Lower lobe of right lung (tissue), 2 donors: ENCODE data around the gene AURKA. TPM values are rescaled to one million over a fixed set of nuclear protein-coding genes. Genes with fewer than 3 reads are reported as not detected.

Experiments used
- ATAC-seq, 2 donors: fragments of 200-7000 bp; cut with Tn5 transposase; one replicate each; pipeline ENCODE4 v1.9.1; 2020 to 2022; ENCODE audit warnings: mild to moderate bottlenecking in 2 of 2, moderate library complexity in 2 of 2
- DNase-seq: peaks from one replicate; pipeline ENCODE4 v3.0.0-alpha.2; 2020
- H3K27ac ChIP-seq: fragments of 200-600 bp; one replicate; pipeline ENCODE4 v1.8.0; 2022
- H3K27me3 ChIP-seq: fragments of 200-600 bp; one replicate; pipeline ENCODE4 v1.8.0; 2022; ENCODE audit warnings: low read depth
- H3K36me3 ChIP-seq: fragments of 200-600 bp; one replicate; pipeline ENCODE4 v1.8.0; 2022; ENCODE audit warnings: mild to moderate bottlenecking
- H3K4me1 ChIP-seq: fragments of 200-600 bp; one replicate; pipeline ENCODE4 v1.8.0; 2022
- H3K4me3 ChIP-seq: fragments of 200-600 bp; one replicate; pipeline ENCODE4 v1.8.0; 2022; ENCODE audit warnings: mild to moderate bottlenecking
- H3K9me3 ChIP-seq: fragments of 200-600 bp; one replicate; pipeline ENCODE4 v1.8.0; 2022
- CTCF ChIP-seq: fragments of 200-600 bp; IDR thresholded peaks from one replicate; pipeline ENCODE4 v1.8.0; 2022; ENCODE audit warnings: antibody characterized with exemption, mild to moderate bottlenecking
- intact Hi-C: fragments of 100-400 bp; cut with DNase I; formaldehyde crosslinking; loops from one replicate; pipeline ENCODE4 v1.11.0; 2022
- total RNA-seq: library from RNA; stranded (reverse); fragmentation: NEBNext Ultra II Directional; extraction: Animal tissue kit (Norgen Biotek cat#: 25700); gene quantifications from one replicate; pipeline ENCODE4 v1.2.1, GENCODE V29; 2021
- donor health status: DM: no; HTN: yes; CAD: no; lungs with severe emphysema.

AURKA gene
- total RNA-seq, 1 donor from 2014 or later: 2.5 TPM

DNA sequence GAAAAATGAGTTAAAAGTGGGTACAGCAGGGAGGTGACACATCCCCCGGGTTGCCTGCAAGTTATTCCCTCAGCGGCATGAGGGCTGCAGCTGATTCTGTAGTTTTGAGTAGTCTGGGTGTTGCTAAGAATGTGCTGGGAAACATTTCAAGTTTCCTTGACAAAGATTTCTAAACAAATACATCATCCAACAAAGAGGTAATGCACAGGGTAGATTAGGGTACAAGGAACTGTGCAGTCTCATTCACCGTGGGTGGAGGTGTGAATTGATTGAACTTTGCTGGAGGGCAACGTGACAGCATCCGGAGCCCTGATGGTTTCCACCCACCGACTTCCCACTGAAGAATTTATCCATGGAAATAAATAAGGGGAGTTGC lies 41.9 kb upstream of the AURKA start:
- Histone ChIP-seq H3K9me3 (no peaks in the 10 kb centered on the region), H3K27ac (peak overlapping the region; percentile 50), H3K36me3 (peaks cover 16% of the 10 kb centered on the region), H3K27me3 (no peaks in the 10 kb centered on the region), H3K4me3 (no peak overlapping the region), H3K4me1 (peaks cover 45% of the 10 kb centered on the region)
- peak; percentile 39 to 44 for ATAC-seq
- no peak for TF ChIP-seq CTCF
- no peak for DNase-seq
- intact Hi-C loops: no loop called here

DNA sequence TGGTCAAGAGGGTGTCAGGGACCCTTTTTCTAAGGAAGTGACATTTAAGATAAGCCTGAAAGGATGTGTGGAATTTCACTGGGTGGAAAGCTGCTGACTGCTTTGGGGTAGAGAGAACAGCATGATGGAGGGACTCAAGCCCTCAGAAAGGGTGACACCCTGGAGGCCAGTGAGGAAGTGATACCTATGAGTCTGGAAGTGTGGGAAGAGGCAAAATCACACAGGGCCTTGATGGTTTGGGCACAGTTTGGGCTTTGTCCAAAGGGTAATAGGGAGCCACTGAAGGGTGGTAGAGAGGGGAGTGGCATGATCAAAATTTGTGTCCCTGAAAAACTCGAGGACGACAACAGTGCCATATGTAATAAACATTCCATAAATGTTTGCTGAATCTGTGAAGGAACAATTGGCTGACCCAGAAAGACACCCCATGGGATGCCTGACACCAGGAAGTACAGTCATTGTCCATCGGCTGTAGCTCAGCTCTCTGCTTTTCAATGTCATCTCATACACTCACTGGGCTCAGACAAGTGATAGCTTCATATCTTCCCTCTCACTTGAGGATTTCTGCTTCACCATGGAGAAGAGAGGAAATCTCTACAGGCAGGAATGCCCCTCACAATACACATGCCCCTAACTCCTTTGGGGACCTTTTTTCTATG lies 41.3 kb upstream of the AURKA start:
- peaks cover 50% of the 10 kb centered on the region for H3K4me1 ChIP-seq
- ATAC-seq: no peak
- intact Hi-C loops: no loop called here
- H3K4me3 ChIP-seq: no peak overlapping the region
- peaks cover 16% of the 10 kb centered on the region for H3K36me3 ChIP-seq
- TF ChIP-seq CTCF: no peak
- H3K9me3 ChIP-seq: no peaks in the 10 kb centered on the region
- DNase-seq: no peak
- H3K27me3 ChIP-seq: no peaks in the 10 kb centered on the region
- H3K27ac ChIP-seq: peak overlapping the region; percentile 50

DNA sequence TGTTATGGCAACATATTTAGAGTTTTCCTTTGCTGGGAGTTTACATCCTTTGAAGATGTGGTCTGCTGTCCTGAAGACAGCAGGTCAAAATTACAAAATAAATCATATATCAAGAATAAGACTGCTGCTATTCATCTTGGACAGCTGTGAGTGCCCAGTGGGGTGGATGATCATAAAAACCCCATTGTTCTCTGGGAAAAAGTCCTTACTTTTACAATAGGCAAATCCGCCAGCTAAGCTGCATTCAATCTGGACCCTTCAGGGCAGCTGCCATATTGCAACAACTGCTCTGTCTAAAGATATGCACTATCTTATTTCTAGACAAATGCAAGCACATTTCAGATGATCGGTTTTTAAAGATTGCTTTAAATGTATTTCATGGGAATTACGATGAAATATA lies 39.5 kb upstream of the AURKA start:
- intact Hi-C loops: no loop called here
- ATAC-seq (no peak), DNase-seq (no peak)
- TF ChIP-seq CTCF: no peak
- Histone ChIP-seq H3K36me3 (peaks cover 4% of the 10 kb centered on the region), H3K27me3 (no peaks in the 10 kb centered on the region), H3K27ac (peak overlapping the region; percentile 47), H3K4me3 (no peak overlapping the region), H3K4me1 (peaks cover 67% of the 10 kb centered on the region), H3K9me3 (no peaks in the 10 kb centered on the region)

GRCh38 chr20:56430957-56431356 lies 38.9 kb upstream of the AURKA start:
- peak overlapping the region; percentile 47 for H3K27ac ChIP-seq
- TF ChIP-seq CTCF: no peak
- DNase-seq (no peak), ATAC-seq (no peak)
- H3K36me3 ChIP-seq: peaks cover 4% of the 10 kb centered on the region
- peaks cover 67% of the 10 kb centered on the region for H3K4me1 ChIP-seq
- H3K4me3 ChIP-seq: no peak overlapping the region
- no peaks in the 10 kb centered on the region for H3K9me3 ChIP-seq
- intact Hi-C loops: no loop called here
- H3K27me3 ChIP-seq: no peaks in the 10 kb centered on the region

- Histone ChIP-seq H3K36me3 (peaks cover 4% of the 10 kb centered on the region), H3K4me1 (peaks cover 65% of the 10 kb centered on the region), H3K9me3 (no peaks in the 10 kb centered on the region), H3K27ac (peak overlapping the region; percentile 47), H3K4me3 (no peak overlapping the region), H3K27me3 (no peaks in the 10 kb centered on the region)
- no peak for TF ChIP-seq CTCF
- ATAC-seq (peak; percentile 59 to 73), DNase-seq (peak; percentile 51)
- intact Hi-C loops: no loop called here
Observed at GRCh38 chr20:56430461-56430860, 38.4 kb upstream of the AURKA start.
